DMS53 (cell line): ENCODE data around the gene TSPAN15.
"Not testable (repeated sequence)": the region's sequence is repeated elsewhere in the genome, so short reads cannot be mapped to it uniquely, and the experiment has no call there.

ENCODE experiments used
- DNase-seq: peaks from one replicate; lab custom pipeline; 2025; lab: John Stamatoyannopoulos, UW

Gene TSPAN15

GRCh38 chr10:69503001-69503895 is 52.0 kb downstream of the TSPAN15 start:
- no peak for DNase-seq

- DNase-seq = no peak
These were observed 52.6 kb downstream of the TSPAN15 start for GRCh38 chr10:69503896-69504265.

DNA sequence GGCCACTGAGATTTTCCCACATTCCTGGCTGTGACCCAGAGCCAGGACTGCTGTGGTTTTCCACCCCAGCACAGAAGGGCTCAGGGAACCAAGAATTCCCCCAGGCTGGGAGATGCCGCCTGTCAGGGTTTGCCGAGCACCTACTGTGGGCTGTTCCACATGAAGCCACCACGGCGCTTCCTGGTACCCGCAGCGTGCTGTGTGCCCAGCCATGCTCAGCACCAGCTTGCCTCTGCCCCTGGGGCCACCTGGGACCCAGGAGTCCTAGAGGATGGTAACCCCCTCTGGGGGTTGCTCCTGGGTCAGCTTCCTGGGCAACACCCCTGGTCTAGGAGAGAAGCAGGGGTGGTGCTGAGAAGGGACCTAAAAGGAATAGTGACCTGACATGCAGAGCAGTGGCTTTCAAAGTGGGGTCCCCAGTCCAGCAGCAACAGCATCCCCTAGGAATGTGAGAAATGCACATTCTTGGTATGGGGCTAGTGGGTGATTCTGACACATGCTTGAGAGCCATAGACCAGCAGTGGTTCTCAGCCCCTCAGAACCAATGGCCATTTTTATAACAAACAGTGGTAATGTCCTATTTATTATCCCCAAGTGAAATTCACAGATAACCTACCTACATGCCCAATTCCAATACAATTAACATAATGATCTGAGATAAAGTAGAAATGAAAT is 53.4 kb downstream of the TSPAN15 start:
- no peak for DNase-seq

DNA sequence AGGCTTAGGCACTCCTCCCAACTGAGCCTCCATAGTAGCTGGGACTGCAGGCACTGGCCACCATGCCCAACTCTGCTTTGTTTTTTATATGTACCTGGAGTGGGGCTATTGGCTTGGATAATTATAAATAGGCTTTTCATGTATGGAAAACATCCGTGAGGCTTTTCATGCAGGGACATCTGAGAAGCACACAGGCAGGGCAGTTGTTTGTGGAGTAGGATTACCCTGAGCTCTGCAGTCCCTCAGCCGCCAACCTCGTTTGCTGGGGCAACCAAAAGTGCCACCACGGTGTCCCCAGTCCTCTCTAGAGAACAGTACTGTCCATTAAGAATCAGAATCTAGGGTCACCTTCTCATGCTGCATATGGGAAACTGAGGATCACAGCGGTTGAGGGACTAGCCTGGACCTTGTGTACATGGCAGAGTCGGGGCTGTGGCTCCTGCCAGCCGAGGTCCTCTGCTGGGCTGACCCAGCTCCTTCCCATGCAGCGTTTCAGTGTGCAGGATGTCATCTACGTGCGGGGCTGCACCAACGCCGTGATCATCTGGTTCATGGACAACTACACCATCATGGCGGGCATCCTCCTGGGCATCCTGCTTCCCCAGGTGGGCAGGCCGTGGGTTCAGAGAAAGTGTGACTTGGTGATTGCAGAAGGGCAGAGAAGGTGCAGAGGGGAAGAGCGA is 54.5 kb downstream of the TSPAN15 start:
- no peak for DNase-seq

- no peak for DNase-seq
These were observed 55.2 kb downstream of the TSPAN15 start for GRCh38 chr10:69506487-69506833.

DNA sequence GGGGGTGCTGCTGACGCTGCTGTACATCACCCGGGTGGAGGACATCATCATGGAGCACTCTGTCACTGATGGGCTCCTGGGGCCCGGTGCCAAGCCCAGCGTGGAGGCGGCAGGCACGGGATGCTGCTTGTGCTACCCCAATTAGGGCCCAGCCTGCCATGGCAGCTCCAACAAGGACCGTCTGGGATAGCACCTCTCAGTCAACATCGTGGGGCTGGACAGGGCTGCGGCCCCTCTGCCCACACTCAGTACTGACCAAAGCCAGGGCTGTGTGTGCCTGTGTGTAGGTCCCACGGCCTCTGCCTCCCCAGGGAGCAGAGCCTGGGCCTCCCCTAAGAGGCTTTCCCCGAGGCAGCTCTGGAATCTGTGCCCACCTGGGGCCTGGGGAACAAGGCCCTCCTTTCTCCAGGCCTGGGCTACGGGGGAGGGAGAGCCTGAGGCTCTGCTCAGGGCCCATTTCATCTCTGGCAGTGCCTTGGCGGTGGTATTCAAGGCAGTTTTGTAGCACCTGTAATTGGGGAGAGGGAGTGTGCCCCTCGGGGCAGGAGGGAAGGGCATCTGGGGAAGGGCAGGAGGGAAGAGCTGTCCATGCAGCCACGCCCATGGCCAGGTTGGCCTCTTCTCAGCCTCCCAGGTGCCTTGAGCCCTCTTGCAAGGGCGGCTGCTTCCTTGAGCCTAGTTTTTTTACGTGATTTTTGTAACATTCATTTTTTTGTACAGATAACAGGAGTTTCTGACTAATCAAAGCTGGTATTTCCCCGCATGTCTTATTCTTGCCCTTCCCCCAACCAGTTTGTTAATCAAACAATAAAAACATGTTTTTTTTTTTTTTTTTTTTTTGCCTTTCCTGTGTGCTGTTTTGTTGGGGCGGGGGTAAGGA is 55.8 kb downstream of the TSPAN15 start:
- peak; percentile 48 for DNase-seq

- no peak for DNase-seq
These were observed 57.6 kb downstream of the TSPAN15 start for GRCh38 chr10:69508738-69509340.

GRCh38 chr10:69512901-69513300 is 61.6 kb downstream of the TSPAN15 start:
- no peak for DNase-seq

DNA sequence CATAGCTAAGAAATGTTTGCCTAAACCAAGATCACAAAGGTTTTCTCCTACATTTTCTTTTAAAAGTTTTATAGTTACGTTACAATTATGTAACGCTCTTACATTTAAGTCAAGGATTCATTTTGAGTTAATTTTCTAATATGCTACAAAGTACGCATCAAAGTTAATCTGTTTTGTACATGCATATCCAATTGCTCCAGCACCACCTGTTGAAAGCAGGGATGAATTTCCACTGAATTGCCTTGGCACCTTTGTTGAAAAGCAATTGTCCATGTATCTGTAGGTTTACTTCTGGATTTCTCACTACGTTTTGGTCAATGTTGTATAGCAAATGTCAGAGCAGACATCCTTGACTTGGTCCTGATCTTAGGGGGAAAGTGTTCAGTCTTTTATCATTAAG is 62.4 kb downstream of the TSPAN15 start:
- no peak for DNase-seq

DNA sequence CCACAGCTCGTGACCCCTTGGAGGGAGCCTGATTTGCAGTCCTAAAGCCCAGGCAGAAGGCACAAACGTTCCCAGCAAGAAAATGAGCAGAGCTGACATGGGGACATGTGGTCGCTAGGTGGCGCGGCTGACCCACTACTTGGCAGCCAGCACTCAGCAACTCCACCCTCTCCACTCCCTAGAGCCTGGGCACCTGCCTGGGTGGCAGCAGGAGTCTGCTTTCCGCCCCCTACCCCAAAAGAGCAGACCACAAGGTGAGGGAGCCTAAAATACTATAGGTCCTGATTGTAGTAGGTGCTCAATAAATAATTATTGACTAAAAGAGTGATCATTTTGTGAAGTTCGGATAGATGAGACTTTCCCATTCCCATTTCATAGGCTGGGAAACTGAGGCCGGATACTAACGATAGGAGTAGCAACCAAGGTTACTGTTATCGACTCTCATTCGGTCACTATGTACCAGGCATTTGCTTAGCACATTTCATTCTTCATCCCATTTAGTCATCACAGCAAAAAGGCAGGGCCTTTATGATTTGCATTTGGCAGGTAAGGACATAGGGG is 64.5 kb downstream of the TSPAN15 start:
- peak; percentile 86 for DNase-seq

DNA sequence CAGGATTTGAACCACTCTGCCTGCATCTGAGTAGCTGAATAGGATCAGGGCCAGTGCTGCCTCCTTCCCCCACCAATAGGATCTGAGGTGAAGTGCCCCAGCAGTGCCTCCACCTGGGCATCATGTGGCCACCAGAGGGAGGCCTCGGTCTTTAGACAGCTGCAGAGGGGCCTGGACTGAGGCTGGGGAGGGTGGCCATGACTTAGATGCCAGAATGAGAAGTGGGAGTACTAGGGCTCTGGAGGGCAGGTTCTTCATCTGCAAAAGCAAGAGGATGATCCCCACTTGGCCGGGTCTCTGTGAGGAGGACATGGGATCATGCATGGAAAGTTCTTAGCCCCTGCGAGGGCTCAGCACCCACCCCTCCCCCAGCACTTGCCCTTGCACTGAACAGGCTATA is 65.1 kb downstream of the TSPAN15 start:
- DNase-seq = peak; percentile 79

GRCh38 chr10:69516796-69517195 is 65.5 kb downstream of the TSPAN15 start:
- DNase-seq = no peak

DNA sequence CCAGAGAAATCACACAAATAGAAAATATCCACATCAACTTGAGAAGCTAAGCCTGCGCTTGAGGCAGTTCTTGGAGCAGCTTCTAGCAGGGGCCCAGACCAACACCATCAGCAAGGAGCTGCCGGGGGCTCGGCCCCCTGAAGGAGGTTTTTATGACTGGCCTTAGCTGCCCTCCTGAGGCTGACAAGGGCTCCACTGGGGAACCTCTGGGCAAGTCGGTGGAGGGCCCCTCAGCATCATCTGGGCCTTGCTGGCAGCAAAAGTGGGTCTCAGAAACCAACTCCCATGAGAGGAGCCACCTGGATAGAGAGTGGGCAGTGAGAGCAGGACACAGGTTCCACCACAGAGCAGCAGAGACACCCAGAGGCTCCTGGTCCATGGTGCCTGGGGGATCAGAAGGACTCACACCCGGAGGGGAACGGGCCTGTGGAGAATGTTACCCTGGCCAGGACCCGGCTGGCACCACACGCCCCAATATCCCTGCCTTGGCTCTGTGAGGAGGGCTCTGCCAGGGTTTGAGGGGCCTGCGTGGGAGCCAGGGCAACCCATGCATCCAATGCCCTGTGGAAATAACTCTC is 66.1 kb downstream of the TSPAN15 start:
- DNase-seq = no peak

- no peak for DNase-seq
These were observed 76.7 kb downstream of the TSPAN15 start for GRCh38 chr10:69527961-69528360.

GRCh38 chr10:69533658-69534057 is 82.4 kb downstream of the TSPAN15 start:
- no peak for DNase-seq

GRCh38 chr10:69536521-69536920 is 85.3 kb downstream of the TSPAN15 start:
- DNase-seq = not testable (repeated sequence)

- DNase-seq = no peak
These were observed 86.2 kb downstream of the TSPAN15 start for GRCh38 chr10:69537449-69537848.

- DNase-seq = no peak
These were observed 87.2 kb downstream of the TSPAN15 start for GRCh38 chr10:69538461-69538860.

- DNase-seq = peak; percentile 8
These were observed 90.2 kb downstream of the TSPAN15 start for GRCh38 chr10:69541463-69541862.

DNA sequence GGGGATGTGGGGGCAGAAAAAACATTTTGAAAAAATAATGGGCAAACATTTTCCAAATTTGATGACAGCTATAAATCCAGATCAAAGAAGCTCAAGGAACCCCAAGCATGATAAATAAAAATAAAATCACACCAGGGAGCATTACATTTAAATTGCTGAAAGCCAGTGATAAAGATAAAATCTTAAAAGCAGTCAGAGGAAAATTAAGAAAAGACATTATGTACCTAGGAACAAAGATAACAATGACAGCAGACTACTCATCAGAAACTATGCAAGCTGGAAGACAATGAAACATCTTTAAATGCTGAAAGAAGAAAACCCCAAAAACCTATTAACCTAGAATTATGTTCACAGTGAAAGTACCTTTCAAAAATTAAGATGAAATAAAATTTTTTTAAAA is 98.7 kb downstream of the TSPAN15 start:
- DNase-seq = peak; percentile 35

GRCh38 chr10:69552268-69552667 is 101.0 kb downstream of the TSPAN15 start:
- DNase-seq = no peak
